ENCODE measurements around the gene SEC61A1.

The SEC61A1 gene

GRCh38 chr3:128078322-128078721 is 26.1 kb downstream of the SEC61A1 start:
- DNase-seq: no peak

GRCh38 chr3:128078875-128079274 is 26.6 kb downstream of the SEC61A1 start:
- DNase-seq: no peak

GRCh38 chr3:128079823-128080222 is 27.6 kb downstream of the SEC61A1 start:
- DNase-seq: no peak

- DNase-seq: no peak
These were observed 28.3 kb downstream of the SEC61A1 start for GRCh38 chr3:128080323-128081080.

GRCh38 chr3:128081226-128081625 is 29.0 kb downstream of the SEC61A1 start:
- DNase-seq: no peak

GRCh38 chr3:128081846-128082245 is 29.6 kb downstream of the SEC61A1 start:
- no peak for DNase-seq

GRCh38 chr3:128082546-128082945 is 30.3 kb downstream of the SEC61A1 start:
- DNase-seq: no peak

GRCh38 chr3:128083396-128083795 is 31.2 kb downstream of the SEC61A1 start:
- DNase-seq: no peak

GRCh38 chr3:128083980-128084674 is 31.9 kb downstream of the SEC61A1 start:
- no peak for DNase-seq

- no peak for DNase-seq
These were observed 32.4 kb downstream of the SEC61A1 start for GRCh38 chr3:128084675-128085021.

- DNase-seq: no peak
These were observed 36.9 kb downstream of the SEC61A1 start for GRCh38 chr3:128089135-128089534.

GRCh38 chr3:128091586-128091985 is 39.3 kb downstream of the SEC61A1 start:
- no peak for DNase-seq

GRCh38 chr3:128094295-128095151 is 42.3 kb downstream of the SEC61A1 start:
- DNase-seq: no peak

- peak; percentile 80 for DNase-seq
These were observed 43.0 kb downstream of the SEC61A1 start for GRCh38 chr3:128095222-128095703.

- no peak for DNase-seq
These were observed 46.0 kb downstream of the SEC61A1 start for GRCh38 chr3:128098234-128098633.

- no peak for DNase-seq
These were observed 47.9 kb downstream of the SEC61A1 start for GRCh38 chr3:128100161-128100560.

GRCh38 chr3:128100638-128101037 is 48.4 kb downstream of the SEC61A1 start:
- no peak for DNase-seq

GRCh38 chr3:128103136-128103676 is 51.0 kb downstream of the SEC61A1 start:
- no peak for DNase-seq

- no peak for DNase-seq
These were observed 55.6 kb downstream of the SEC61A1 start for GRCh38 chr3:128107834-128108233.

GRCh38 chr3:128111147-128111546 is 58.9 kb downstream of the SEC61A1 start:
- DNase-seq: no peak

- no peak for DNase-seq
These were observed 60.2 kb downstream of the SEC61A1 start for GRCh38 chr3:128112357-128112968.
